ENCODE results near the gene ANKDD1A. TPM values are rescaled to one million over a fixed set of nuclear protein-coding genes. Genes with fewer than 3 reads are reported as not detected.
A peak's percentile ranks its signal among the peaks of the same experiment; 100 is the strongest.

ANKDD1A gene
- total RNA-seq, 1 donor from 2014 or later: 3.0 TPM

DNA sequence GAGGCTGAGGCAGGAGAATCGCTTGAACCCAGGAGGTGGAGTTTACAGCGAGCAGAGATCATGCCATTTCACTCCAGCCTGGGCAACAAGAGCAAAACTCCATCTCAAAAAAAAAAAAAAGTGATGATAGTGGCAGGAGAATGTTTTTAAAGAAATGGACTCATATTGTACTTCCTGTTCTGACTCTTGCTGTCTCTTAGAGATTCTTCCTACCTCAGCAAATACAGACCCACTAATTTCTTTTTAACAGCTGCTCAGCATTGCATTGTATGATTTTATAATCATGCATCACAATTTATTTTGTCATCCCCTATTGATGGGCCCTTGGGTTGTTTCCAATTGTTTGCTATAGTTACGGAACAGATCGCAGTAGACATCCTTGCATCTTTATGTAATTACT, 8.8 kb upstream of the ANKDD1A start:
- H3K4me3 ChIP-seq (ENCODE audit: low read depth, low read length): no peak overlapping the region
- TF ChIP-seq, protein P1, sequence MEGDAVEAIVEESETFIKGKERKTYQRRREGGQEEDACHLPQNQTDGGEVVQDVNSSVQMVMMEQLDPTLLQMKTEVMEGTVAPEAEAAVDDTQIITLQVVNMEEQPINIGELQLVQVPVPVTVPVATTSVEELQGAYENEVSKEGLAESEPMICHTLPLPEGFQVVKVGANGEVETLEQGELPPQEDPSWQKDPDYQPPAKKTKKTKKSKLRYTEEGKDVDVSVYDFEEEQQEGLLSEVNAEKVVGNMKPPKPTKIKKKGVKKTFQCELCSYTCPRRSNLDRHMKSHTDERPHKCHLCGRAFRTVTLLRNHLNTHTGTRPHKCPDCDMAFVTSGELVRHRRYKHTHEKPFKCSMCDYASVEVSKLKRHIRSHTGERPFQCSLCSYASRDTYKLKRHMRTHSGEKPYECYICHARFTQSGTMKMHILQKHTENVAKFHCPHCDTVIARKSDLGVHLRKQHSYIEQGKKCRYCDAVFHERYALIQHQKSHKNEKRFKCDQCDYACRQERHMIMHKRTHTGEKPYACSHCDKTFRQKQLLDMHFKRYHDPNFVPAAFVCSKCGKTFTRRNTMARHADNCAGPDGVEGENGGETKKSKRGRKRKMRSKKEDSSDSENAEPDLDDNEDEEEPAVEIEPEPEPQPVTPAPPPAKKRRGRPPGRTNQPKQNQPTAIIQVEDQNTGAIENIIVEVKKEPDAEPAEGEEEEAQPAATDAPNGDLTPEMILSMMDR (conservative IDR thresholded peaks at IDR 0.05; ENCODE audit: low read depth, low read length): no peak

DNA sequence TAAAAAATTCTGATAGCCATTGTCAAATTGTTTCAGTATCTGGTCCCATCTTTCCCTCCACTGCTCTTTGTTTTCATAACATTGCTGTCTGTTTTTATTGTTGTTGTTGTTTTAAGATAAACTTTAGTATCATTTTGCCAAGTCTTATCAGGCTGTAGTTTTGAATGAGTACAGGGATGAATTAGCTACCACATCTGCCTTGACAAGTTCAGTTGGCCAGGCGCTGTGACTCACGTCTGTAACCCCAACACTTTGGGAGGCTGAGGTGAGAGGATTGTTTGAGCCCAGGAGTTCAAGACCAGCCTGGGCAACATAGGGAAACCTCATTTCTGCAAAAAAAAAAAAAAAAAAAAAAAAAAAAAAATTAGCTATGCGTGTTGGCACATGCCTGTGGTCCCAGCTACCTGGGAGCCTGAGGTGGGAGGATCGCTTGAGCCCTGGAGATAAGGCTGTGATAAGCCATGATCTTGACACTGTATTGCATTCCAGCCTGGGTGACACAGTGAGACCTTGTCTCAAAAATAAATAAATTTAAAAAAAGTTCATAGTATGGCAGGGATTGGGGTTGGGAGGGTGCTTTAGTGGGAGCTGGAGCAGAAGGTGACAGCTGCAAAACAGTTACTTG, 8.3 kb upstream of the ANKDD1A start:
- no peak for DNase-seq (ENCODE audit: low read depth)
- TF ChIP-seq, protein P1 (conservative IDR thresholded peaks at IDR 0.05; ENCODE audit: low read depth, low read length): no peak
- H3K4me3 ChIP-seq (ENCODE audit: low read depth, low read length): no peak overlapping the region

More for the DNA sequence above, 8.8 kb upstream of the ANKDD1A start:
- DNase-seq (ENCODE audit: low read depth): no peak

DNA sequence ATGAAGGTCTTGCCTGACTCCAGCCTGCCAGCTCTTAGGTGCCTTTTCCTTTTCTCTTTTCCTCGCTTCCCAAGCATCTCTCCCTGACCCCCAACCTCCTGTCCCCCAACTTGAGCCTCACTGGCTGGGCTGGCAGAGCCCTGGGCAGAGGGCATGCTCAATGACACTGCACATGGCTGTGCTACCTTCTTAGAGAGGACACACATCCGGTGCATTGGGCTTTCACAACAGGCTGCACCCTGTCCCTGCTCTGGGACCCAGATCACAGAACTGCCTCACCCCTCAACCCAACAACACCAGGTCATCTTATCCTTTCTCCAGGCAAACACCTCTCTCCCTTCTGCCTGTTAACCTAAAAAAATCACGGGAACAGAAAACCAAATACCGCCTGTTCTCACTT, 7.5 kb upstream of the ANKDD1A start:
- no peak overlapping the region for H3K4me3 ChIP-seq (ENCODE audit: low read depth, low read length)
- TF ChIP-seq, protein P1 (conservative IDR thresholded peaks at IDR 0.05; ENCODE audit: low read depth, low read length): no peak
- DNase-seq (ENCODE audit: low read depth): no peak

DNA sequence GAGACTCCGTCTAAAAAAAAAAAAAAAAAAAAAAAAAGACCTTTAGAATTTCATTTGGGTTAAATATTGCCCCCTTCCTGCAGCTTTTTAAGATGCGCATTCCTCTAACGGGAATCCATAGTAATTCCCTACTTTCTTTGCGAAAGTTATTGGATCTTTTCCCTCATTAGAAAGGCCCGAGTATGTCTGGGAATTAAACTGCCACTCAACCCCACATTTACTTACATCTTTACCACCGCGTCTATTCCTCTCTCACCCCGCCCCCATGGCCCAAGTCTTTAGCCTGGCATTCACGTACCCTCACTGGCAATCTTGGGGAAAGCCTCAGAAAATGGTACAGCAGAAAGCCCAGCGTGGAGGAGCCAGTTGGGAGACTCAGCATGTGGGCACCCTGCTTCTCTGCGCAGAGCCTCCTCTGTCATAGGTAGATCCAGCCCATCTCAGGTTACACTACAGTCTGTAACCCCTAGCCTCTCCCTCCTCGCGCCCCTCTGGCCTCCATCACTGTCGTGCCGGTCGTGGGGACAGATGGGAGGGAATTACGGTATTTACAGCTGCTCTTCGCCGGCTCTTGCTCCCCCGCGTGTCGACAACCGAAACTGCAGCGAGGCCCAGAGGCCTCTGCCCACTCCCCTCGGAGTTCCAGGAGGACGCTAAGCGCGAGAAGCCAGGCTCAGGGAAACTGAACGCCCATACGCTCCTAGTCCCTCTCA, 6.4 kb upstream of the ANKDD1A start:
- DNase-seq (ENCODE audit: low read depth): no peak
- H3K4me3 ChIP-seq (ENCODE audit: low read depth, low read length): peak overlapping the region; percentile 51
- TF ChIP-seq, protein P1 (conservative IDR thresholded peaks at IDR 0.05; ENCODE audit: low read depth, low read length): peak; percentile 88

DNA sequence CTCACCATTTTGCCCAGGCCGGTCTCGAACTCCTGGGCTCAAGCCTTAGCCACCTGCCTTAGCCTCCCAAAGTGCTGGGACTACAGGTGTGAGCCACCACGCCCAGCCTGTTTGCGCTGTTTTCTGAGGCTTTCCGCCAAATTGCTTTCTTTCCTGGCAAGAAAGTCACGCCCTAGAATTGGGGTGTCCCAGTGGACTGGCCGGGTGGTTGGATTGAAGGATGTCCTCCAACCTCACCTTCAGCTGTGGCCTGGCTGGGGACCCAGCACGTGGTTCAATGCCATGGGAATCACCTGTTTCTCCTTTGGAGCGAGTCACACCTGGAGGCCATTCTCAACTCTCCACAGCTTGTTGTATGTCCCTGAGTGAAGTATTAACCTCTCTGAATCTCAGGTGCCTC, 5.8 kb upstream of the ANKDD1A start:
- no peak overlapping the region for H3K4me3 ChIP-seq (ENCODE audit: low read depth, low read length)
- TF ChIP-seq, protein P1 (conservative IDR thresholded peaks at IDR 0.05; ENCODE audit: low read depth, low read length): no peak
- DNase-seq (ENCODE audit: low read depth): no peak

DNA sequence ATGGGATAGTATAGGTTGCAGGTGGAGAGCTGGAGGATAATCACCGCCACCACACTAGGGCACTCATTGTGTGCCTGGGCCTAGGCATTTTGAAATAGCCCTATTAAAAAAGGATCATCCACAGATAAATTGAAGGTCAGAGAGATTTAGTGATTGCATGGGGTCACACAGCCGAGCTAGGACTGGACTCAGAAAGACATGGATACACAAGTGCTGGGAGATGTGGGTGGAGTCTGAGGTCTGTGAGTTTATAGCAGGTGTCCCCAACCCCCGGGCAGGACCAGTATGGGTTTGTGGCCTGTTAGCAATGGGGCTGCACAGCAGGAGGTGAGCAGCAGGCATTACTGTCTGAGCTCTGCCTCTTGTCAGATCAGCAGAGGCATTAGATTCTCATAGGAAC, 5.3 kb upstream of the ANKDD1A start:
- TF ChIP-seq, protein P1 (conservative IDR thresholded peaks at IDR 0.05; ENCODE audit: low read depth, low read length): no peak
- no peak overlapping the region for H3K4me3 ChIP-seq (ENCODE audit: low read depth, low read length)
- no peak for DNase-seq (ENCODE audit: low read depth)

DNA sequence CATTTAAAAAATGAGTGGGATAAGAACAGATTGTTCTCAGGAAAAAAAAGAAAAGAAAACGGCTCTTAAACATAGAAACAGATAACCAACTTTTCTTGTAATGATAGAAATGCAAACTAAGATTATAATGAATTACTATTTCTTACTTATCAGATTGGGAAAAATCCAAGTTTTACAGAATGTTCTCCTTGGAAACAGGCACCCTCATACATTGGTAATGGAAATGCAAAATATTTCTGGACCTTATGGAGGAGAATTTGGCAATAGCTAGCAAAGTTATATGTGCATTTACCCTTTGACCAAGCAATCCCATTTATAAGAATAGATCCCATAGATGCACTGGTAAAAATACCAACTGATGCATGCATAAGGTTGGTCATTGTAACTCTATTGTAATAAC, 3.7 kb upstream of the ANKDD1A start:
- TF ChIP-seq, protein P1 (conservative IDR thresholded peaks at IDR 0.05; ENCODE audit: low read depth, low read length): no peak
- no peak for DNase-seq (ENCODE audit: low read depth)
- no peak overlapping the region for H3K4me3 ChIP-seq (ENCODE audit: low read depth, low read length)

All from epithelial cell of proximal tubule (primary cell).